WTC11 (cell line): ENCODE results near the gene TAAR9. TPM values are rescaled to one million over a fixed set of nuclear protein-coding genes. Genes with fewer than 3 reads are reported as not detected.

Experiments
- ARID4B ChIP-seq: sonication (generic); formaldehyde crosslinking; IDR thresholded peaks from 2 replicates; pipeline ENCODE4 v1.8.0; 2023; ENCODE audit warnings: missing genetic modification reagents, mild to moderate bottlenecking, borderline replicate concordance
- CREM ChIP-seq: sonication (generic); formaldehyde crosslinking; IDR thresholded peaks from 2 replicates; pipeline ENCODE4 v1.8.1; 2022; ENCODE audit warnings: mild to moderate bottlenecking, missing genetic modification reagents, moderate library complexity
- E2F1 ChIP-seq: sonication (generic); formaldehyde crosslinking; IDR thresholded peaks from 2 replicates; pipeline ENCODE4 v1.8.0; 2022; ENCODE audit warnings: mild to moderate bottlenecking, missing genetic modification reagents
- EMX1 ChIP-seq: fragments of 250-450 bp; sonication (Bioruptor Pico); IDR thresholded peaks from 2 replicates; pipeline ENCODE4 v1.8.0; 2021; ENCODE audit warnings: mild to moderate bottlenecking
- ESRRA ChIP-seq: sonication (generic); formaldehyde crosslinking; IDR thresholded peaks from 2 replicates; pipeline ENCODE4 v1.8.1; 2022; ENCODE audit warnings: mild to moderate bottlenecking, missing genetic modification reagents, borderline replicate concordance
- FOXK1 ChIP-seq: sonication (generic); formaldehyde crosslinking; IDR thresholded peaks from 2 replicates; pipeline ENCODE4 v1.8.0; 2022; ENCODE audit warnings: mild to moderate bottlenecking, moderate library complexity, missing genetic modification reagents
- GABPB1 ChIP-seq: sonication (generic); formaldehyde crosslinking; IDR thresholded peaks from 2 replicates; pipeline ENCODE4 v1.8.1; 2023; ENCODE audit warnings: mild to moderate bottlenecking, missing genetic modification reagents
- HMGXB4 ChIP-seq: sonication (generic); formaldehyde crosslinking; IDR thresholded peaks from 2 replicates; pipeline ENCODE4 v1.8.1; 2023; ENCODE audit warnings: mild to moderate bottlenecking, moderate library complexity, missing genetic modification reagents
- IRF1 ChIP-seq: sonication (generic); formaldehyde crosslinking; IDR thresholded peaks from 2 replicates; pipeline ENCODE4 v1.8.0; 2023; ENCODE audit warnings: missing genetic modification reagents
- MYBL2 ChIP-seq: sonication (generic); formaldehyde crosslinking; IDR thresholded peaks from 2 replicates; pipeline ENCODE4 v1.8.1; 2023; ENCODE audit warnings: mild to moderate bottlenecking, moderate library complexity, missing genetic modification reagents
- NFE2L1 ChIP-seq: sonication (generic); formaldehyde crosslinking; IDR thresholded peaks from 2 replicates; pipeline ENCODE4 v1.8.1; 2023; ENCODE audit warnings: missing genetic modification reagents
- NR2C2 ChIP-seq: sonication (generic); formaldehyde crosslinking; IDR thresholded peaks from 2 replicates; pipeline ENCODE4 v1.8.0; 2022; ENCODE audit warnings: mild to moderate bottlenecking, missing genetic modification reagents
- TCF7 ChIP-seq: sonication (generic); formaldehyde crosslinking; IDR thresholded peaks from 2 replicates; pipeline ENCODE4 v1.8.0; 2022; ENCODE audit warnings: mild to moderate bottlenecking, low read depth, missing genetic modification reagents, moderate library complexity
- TP53 ChIP-seq: sonication (generic); formaldehyde crosslinking; IDR thresholded peaks from 2 replicates; pipeline ENCODE4 v1.8.1; 2023; ENCODE audit warnings: mild to moderate bottlenecking, missing genetic modification reagents
- ZBTB21 ChIP-seq: sonication (generic); formaldehyde crosslinking; IDR thresholded peaks from 2 replicates; pipeline ENCODE4 v1.8.1; 2023; ENCODE audit warnings: mild to moderate bottlenecking, missing genetic modification reagents, borderline replicate concordance
- ZNF138 ChIP-seq: sonication (generic); formaldehyde crosslinking; conservative IDR thresholded peaks from 2 replicates; pipeline ENCODE4 v1.8.1; 2022; ENCODE audit warnings: mild to moderate bottlenecking, moderate library complexity, missing genetic modification reagents
- ZNF317 ChIP-seq: sonication (generic); formaldehyde crosslinking; IDR thresholded peaks from 2 replicates; pipeline ENCODE4 v1.8.1; 2023; ENCODE audit warnings: low read depth, mild to moderate bottlenecking, moderate library complexity, missing genetic modification reagents, borderline replicate concordance
- ZNF416 ChIP-seq: fragments of 250-450 bp; sonication (Bioruptor Pico); IDR thresholded peaks from 2 replicates; pipeline ENCODE4 v1.9.0; 2021; ENCODE audit warnings: mild to moderate bottlenecking, inconsistent platforms
- total RNA-seq: library from RNA; stranded (reverse); gene quantifications from 3 replicates; pipeline ENCODE4 v1.2.3, GENCODE V29; 2021
- TF ChIP-seq, protein P1 (sequence below): fragments of 250-450 bp; sonication (Bioruptor Pico); IDR thresholded peaks from 2 replicates; pipeline ENCODE4 v1.9.0; 2021; ENCODE audit warnings: moderate library complexity, mild to moderate bottlenecking, inconsistent platforms, borderline replicate concordance
- TF ChIP-seq, protein P2 (sequence below): sonication (generic); formaldehyde crosslinking; conservative IDR thresholded peaks from 2 replicates; pipeline ENCODE4 v1.8.1; 2022; ENCODE audit warnings: mild to moderate bottlenecking, missing genetic modification reagents
- TF ChIP-seq, protein P3 (sequence below): fragments of 250-450 bp; sonication (Bioruptor Pico); IDR thresholded peaks from 2 replicates; pipeline ENCODE4 v1.9.0; 2021; ENCODE audit warnings: mild to moderate bottlenecking, borderline replicate concordance
- TF ChIP-seq, protein P4 (sequence below): sonication (generic); formaldehyde crosslinking; IDR thresholded peaks from 2 replicates; pipeline ENCODE4 v1.8.1; 2023; ENCODE audit warnings: mild to moderate bottlenecking, missing genetic modification reagents, moderate library complexity

TAAR9 gene
- total RNA-seq, 1 experiment from 2014 or later = not detected

- TF ChIP-seq ARID4B (no peak), TCF7 (no peak), ZNF138 (CRISPR knock-in tag) (no peak), ZBTB21 (CRISPR knock-in tag) (0 out of 2 replicates have a peak, but pooled peaks have one; percentile 18), E2F1 (CRISPR knock-in tag) (no peak), CREM (0 out of 2 replicates have a peak, but pooled peaks have one; percentile 20), NR2C2 (no peak), GABPB1 (CRISPR knock-in tag) (peak; percentile 57; the same call in 1 of the 2 replicates), MYBL2 (CRISPR knock-in tag) (no peak), NFE2L1 (no peak), IRF1 (CRISPR knock-in tag) (no peak), ZNF317 (CRISPR knock-in tag) (no peak), HMGXB4 (CRISPR knock-in tag) (peak; percentile 70; the same call in 1 of the 2 replicates), ESRRA (CRISPR knock-in tag) (peak; percentile 69; the same call in 1 of the 2 replicates), EMX1 (no peak), ZNF416 (CRISPR knock-in tag) (no peak), TP53 (CRISPR knock-in tag) (no peak), FOXK1 (CRISPR knock-in tag) (peak; percentile 56; the same call in 1 of the 2 replicates)
- TF ChIP-seq, protein P1, sequence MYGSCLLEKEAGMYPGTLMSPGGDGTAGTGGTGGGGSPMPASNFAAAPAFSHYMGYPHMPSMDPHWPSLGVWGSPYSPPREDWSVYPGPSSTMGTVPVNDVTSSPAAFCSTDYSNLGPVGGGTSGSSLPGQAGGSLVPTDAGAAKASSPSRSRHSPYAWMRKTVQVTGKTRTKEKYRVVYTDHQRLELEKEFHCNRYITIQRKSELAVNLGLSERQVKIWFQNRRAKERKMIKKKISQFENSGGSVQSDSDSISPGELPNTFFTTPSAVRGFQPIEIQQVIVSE (CRISPR knock-in tag) = no peak
- TF ChIP-seq, protein P2, sequence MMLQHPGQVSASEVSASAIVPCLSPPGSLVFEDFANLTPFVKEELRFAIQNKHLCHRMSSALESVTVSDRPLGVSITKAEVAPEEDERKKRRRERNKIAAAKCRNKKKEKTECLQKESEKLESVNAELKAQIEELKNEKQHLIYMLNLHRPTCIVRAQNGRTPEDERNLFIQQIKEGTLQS = no peak
- TF ChIP-seq, protein P3, sequence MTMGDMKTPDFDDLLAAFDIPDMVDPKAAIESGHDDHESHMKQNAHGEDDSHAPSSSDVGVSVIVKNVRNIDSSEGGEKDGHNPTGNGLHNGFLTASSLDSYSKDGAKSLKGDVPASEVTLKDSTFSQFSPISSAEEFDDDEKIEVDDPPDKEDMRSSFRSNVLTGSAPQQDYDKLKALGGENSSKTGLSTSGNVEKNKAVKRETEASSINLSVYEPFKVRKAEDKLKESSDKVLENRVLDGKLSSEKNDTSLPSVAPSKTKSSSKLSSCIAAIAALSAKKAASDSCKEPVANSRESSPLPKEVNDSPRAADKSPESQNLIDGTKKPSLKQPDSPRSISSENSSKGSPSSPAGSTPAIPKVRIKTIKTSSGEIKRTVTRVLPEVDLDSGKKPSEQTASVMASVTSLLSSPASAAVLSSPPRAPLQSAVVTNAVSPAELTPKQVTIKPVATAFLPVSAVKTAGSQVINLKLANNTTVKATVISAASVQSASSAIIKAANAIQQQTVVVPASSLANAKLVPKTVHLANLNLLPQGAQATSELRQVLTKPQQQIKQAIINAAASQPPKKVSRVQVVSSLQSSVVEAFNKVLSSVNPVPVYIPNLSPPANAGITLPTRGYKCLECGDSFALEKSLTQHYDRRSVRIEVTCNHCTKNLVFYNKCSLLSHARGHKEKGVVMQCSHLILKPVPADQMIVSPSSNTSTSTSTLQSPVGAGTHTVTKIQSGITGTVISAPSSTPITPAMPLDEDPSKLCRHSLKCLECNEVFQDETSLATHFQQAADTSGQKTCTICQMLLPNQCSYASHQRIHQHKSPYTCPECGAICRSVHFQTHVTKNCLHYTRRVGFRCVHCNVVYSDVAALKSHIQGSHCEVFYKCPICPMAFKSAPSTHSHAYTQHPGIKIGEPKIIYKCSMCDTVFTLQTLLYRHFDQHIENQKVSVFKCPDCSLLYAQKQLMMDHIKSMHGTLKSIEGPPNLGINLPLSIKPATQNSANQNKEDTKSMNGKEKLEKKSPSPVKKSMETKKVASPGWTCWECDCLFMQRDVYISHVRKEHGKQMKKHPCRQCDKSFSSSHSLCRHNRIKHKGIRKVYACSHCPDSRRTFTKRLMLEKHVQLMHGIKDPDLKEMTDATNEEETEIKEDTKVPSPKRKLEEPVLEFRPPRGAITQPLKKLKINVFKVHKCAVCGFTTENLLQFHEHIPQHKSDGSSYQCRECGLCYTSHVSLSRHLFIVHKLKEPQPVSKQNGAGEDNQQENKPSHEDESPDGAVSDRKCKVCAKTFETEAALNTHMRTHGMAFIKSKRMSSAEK = no peak
- TF ChIP-seq, protein P4, sequence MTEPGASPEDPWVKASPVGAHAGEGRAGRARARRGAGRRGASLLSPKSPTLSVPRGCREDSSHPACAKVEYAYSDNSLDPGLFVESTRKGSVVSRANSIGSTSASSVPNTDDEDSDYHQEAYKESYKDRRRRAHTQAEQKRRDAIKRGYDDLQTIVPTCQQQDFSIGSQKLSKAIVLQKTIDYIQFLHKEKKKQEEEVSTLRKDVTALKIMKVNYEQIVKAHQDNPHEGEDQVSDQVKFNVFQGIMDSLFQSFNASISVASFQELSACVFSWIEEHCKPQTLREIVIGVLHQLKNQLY (CRISPR knock-in tag) = no peak
Observed at GRCh38 chr6:132512638-132513632, 25.1 kb upstream of the TAAR9 start, which contains the start of gene STX7 (continued).
